Skeletal muscle satellite cell (primary cell): ENCODE data around the gene KIF5A.

ENCODE experiments used
- H3K27me3 ChIP-seq: 2 replicates; pipeline ENCODE4 v1.7.0; 2013; ENCODE audit warnings: low read length; ENCODE audit not compliant: control insufficient read depth, insufficient read depth
- H3K36me3 ChIP-seq: 2 replicates; pipeline ENCODE4 v1.7.0; 2013; ENCODE audit warnings: mild to moderate bottlenecking, control low read depth, low read length; ENCODE audit not compliant: insufficient read depth
- H3K4me1 ChIP-seq: 2 replicates; pipeline ENCODE4 v1.7.0; 2013; ENCODE audit warnings: low read length; ENCODE audit not compliant: control insufficient read depth, insufficient read depth
- H3K4me2 ChIP-seq: 2 replicates; pipeline ENCODE4 v1.7.0; 2013; ENCODE audit warnings: mild to moderate bottlenecking, low read length
- H3K4me3 ChIP-seq: 2 replicates; pipeline ENCODE4 v1.7.0; 2013; ENCODE audit warnings: low read length
- H3K9ac ChIP-seq: 2 replicates; pipeline ENCODE4 v1.7.0; 2013; ENCODE audit warnings: mild to moderate bottlenecking, low read depth, low read length, moderate library complexity
- H3K9me3 ChIP-seq: replicated peaks from 2 replicates; pipeline ENCODE4 v1.7.0; 2013; ENCODE audit warnings: mild to moderate bottlenecking, control low read depth, low read length

The KIF5A gene

GRCh38 chr12:57606821-57607220 is 57.0 kb downstream of the KIF5A start:
- Histone ChIP-seq H3K4me3 (no peak overlapping the region), H3K36me3 (peaks cover 4% of the 10 kb centered on the region), H3K27me3 (peaks cover 7% of the 10 kb centered on the region), H3K4me2 (no peak overlapping the region), H3K4me1 (peaks cover 19% of the 10 kb centered on the region), H3K9me3 (no peaks in the 10 kb centered on the region), H3K9ac (no peak overlapping the region)

GRCh38 chr12:57607958-57608663 is 58.3 kb downstream of the KIF5A start:
- no peaks in the 10 kb centered on the region for H3K9me3 ChIP-seq
- no peak overlapping the region for H3K9ac ChIP-seq
- H3K27me3 ChIP-seq: peaks cover 13% of the 10 kb centered on the region
- H3K4me1 ChIP-seq: peaks cover 19% of the 10 kb centered on the region
- no peaks in the 10 kb centered on the region for H3K36me3 ChIP-seq
- no peak overlapping the region for H3K4me3 ChIP-seq
- no peak overlapping the region for H3K4me2 ChIP-seq

- Histone ChIP-seq H3K9ac (no peak overlapping the region), H3K36me3 (no peaks in the 10 kb centered on the region), H3K4me1 (peaks cover 16% of the 10 kb centered on the region), H3K27me3 (peaks cover 13% of the 10 kb centered on the region), H3K9me3 (no peaks in the 10 kb centered on the region), H3K4me2 (no peak overlapping the region), H3K4me3 (no peak overlapping the region)
Observed at GRCh38 chr12:57609101-57609780, 59.4 kb downstream of the KIF5A start.

DNA sequence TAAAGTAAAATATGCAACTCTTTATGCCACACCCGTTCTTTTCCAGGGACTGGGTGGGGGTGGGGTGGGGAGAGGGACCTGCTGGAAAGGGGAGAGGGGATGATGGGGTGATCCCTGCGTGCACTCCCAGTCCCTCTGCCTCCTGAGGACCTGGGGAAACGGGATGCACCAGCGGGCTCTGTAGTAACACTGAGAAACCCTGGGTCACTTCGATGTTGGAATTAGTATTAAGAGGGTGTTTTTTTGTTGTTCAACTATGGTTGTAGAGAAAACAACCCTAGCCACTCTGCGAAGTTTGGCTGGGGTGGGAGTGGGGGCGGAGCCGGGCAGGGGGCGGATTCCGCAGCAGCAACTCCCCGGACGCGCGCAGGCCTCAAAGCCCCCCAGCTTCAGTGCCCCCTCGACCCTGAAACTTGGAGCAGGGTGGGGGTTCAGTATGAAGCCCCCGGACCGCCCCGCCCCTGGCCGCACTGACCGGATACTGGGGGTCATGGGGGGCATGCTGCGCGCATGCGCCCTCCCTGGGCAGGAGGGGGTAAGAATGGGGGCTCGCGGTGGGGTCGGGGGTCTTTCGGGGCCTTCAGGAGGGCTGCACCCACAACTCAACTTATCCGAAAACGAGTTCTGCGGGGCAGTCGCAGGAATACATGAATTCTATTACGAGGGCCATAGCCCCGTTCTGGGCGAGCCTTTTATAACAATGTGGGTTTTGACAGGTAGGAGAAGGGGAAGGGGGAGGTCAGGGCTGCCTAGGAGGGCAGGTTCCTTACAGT is 60.1 kb downstream of the KIF5A start:
- Histone ChIP-seq H3K4me2 (peak overlapping the region; percentile 95), H3K4me3 (no peak overlapping the region), H3K4me1 (peaks cover 12% of the 10 kb centered on the region), H3K9ac (no peak overlapping the region), H3K9me3 (no peaks in the 10 kb centered on the region), H3K36me3 (no peaks in the 10 kb centered on the region), H3K27me3 (peaks cover 13% of the 10 kb centered on the region)

DNA sequence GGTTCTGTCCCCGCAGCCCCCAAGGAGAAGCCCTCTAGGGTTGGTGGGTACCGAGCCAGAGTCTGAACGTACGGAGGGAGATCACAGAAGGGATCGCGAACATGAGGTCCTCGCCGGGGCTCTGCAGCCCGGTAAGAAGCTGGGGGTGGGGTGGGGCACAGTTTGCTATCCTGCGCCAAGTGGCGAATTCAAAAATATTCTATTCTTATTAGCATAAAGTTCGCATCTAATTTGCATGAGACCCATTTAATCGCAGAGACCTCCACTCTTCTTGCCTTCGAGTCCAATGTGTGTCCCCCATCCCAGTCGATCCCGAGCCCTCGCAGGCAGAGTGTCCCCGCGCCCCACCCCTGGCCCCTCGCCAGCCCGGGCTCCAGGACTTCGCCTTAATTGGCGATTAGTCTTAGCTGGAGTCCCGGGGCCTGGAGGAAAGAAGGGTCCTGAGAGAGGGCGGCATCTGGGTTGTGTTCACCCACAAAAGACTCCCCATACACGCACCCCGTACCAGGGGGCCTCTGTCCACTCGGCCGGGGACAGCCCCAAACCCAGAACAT is 60.8 kb downstream of the KIF5A start:
- H3K4me1 ChIP-seq: peaks cover 5% of the 10 kb centered on the region
- H3K9ac ChIP-seq: peak overlapping the region; percentile 83
- peaks cover 13% of the 10 kb centered on the region for H3K27me3 ChIP-seq
- H3K36me3 ChIP-seq: no peaks in the 10 kb centered on the region
- no peaks in the 10 kb centered on the region for H3K9me3 ChIP-seq
- H3K4me2 ChIP-seq: peak overlapping the region; percentile 95
- peak overlapping the region; percentile 76 for H3K4me3 ChIP-seq

DNA sequence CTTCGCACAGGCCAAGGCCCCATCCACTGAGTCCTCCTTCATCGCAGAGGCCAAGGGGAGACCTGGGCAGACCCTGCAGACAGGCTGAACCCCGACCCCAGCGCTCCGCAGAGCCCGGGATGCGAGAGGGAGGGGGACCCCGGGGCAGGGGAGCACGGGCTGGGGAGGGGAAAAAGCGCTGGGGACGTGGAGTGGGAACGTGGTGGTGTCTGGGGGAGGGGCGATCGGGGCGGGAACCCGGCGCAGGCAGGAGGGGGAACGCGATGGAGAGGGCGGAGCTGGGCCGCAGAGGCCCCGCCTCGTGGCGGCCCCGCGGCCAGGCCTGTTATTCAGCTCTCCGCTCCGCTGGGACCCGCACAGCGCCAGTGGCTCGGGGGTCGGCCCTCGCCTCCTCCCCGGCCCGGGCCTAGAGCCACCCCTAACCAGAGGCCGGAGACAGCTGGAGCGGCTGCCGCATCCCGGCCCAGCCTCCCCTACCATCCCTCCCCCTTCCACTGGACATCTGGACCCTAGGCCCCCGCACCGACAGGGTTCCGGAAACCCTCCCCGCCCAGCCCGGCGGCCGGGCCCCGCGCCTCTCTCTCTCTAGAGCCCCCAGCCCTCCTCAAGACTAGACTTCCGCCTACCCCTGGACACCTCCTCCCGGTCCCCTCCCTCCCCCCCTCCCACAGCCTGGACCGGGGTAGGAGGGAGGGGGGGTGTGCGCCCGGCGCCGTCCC is 61.4 kb downstream of the KIF5A start, which contains the start of gene ARHGEF25:
Gene ARHGEF25, plus strand, starts transcription at position 328 of the 719 bp plus-strand sequence. CDS start 460 bp downstream, outside the sequence.
- H3K9me3 ChIP-seq: no peaks in the 10 kb centered on the region
- H3K9ac ChIP-seq: peak within 1 kb of the TSS; percentile 83
- peak within 1 kb of the TSS; percentile 76 for H3K4me3 ChIP-seq
- peaks cover 5% of the 10 kb centered on the region for H3K4me1 ChIP-seq
- H3K27me3 ChIP-seq: peaks cover 13% of the 10 kb centered on the region
- H3K4me2 ChIP-seq: peak within 1 kb of the TSS; percentile 95
- no peaks in the 10 kb centered on the region for H3K36me3 ChIP-seq

DNA sequence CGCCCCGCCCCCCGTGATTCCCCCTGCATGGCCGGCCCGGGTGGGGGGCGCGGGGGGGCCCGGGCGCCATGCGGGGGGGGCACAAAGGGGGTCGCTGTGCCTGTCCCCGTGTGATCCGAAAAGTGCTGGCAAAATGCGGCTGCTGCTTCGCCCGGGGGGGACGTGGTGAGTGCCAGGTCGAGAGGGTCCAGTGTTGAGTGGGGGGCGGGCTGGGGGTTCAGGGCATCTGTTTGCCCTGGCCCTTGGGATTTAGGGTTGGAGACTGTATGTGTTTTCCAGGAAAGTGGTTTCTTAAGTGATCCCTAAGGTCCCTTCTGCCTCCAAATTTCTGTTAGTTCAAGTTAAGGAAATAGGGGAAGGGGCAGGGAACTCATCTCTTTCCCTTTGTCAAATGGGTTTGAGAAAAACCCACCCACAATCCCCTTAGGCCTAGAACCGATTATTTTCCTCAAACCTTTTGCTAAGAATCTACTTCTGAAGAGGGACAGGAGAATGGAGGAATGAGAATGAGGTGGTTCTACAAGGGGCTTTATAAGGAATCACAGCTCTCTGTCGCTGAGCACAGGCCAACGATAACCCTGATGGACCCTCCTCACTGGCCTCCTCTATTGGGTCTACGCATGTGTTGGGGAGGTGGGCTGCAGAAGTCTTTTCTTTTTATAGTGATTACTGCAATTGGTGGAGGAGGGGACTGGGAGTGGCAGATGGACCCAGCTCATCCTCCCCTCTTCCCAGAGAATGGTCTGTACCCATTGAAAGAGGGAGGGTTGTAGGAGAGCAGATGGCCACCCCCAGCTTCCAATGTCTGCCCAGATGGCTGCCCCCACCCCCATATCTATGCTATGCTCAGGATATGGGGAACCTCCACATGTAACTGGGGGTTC is 62.2 kb downstream of the KIF5A start:
- Histone ChIP-seq H3K27me3 (peaks cover 13% of the 10 kb centered on the region), H3K4me3 (peak overlapping the region; percentile 76), H3K9me3 (no peaks in the 10 kb centered on the region), H3K36me3 (no peaks in the 10 kb centered on the region), H3K9ac (no peak overlapping the region), H3K4me1 (peaks cover 10% of the 10 kb centered on the region), H3K4me2 (peak overlapping the region; percentile 95)

DNA sequence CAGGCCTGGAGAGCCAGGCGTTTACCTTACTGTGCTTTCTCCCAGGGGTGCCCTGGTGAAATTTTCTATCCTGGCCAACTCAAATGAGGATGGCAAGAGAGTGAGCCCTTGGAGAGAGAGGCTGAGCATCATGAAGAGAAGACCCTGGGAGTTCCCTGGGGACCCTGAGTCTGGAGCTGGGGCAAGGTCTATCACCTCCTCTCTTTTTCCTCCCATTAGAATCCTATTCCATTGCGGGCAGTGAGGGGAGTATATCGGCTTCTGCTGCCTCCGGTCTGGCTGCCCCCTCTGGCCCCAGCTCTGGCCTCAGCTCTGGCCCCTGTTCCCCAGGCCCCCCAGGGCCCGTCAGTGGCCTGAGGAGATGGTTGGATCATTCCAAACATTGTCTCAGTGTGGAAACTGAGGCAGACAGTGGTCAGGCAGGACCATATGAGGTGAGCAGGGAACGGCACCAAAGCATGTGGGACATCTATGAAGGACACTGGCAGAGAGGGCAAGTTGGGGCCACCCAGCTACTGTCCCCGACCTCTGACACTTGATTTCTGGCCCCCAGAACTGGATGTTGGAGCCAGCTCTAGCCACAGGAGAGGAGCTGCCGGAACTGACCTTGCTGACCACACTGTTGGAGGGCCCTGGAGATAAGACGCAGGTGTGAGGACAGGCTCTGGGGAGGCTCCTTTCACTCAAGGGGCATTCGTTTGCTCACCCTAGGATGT is 63.0 kb downstream of the KIF5A start:
- Histone ChIP-seq H3K4me2 (no peak overlapping the region), H3K9me3 (no peaks in the 10 kb centered on the region), H3K36me3 (no peaks in the 10 kb centered on the region), H3K9ac (no peak overlapping the region), H3K27me3 (peaks cover 15% of the 10 kb centered on the region), H3K4me1 (peaks cover 10% of the 10 kb centered on the region), H3K4me3 (no peak overlapping the region)

- H3K4me3 ChIP-seq: no peak overlapping the region
- H3K4me1 ChIP-seq: peaks cover 10% of the 10 kb centered on the region
- H3K9ac ChIP-seq: no peak overlapping the region
- no peak overlapping the region for H3K4me2 ChIP-seq
- H3K36me3 ChIP-seq: no peaks in the 10 kb centered on the region
- peaks cover 19% of the 10 kb centered on the region for H3K27me3 ChIP-seq
- H3K9me3 ChIP-seq: no peaks in the 10 kb centered on the region
Observed at GRCh38 chr12:57613427-57614109, 63.7 kb downstream of the KIF5A start.
